Liver (tissue), 9 donors: ENCODE data around the gene IL1RAPL1. TPM values are rescaled to one million over a fixed set of nuclear protein-coding genes. Genes with fewer than 3 reads are reported as not detected.

ENCODE experiments used
- DNase-seq: peaks from one replicate; pipeline ENCODE4 v3.0.0-alpha.2; 2017; ENCODE audit warnings: low spot score
- H3K27ac ChIP-seq, 2 donors: one replicate each; pipeline ENCODE4 v1.7.0; 2013; ENCODE audit warnings: inconsistent platforms in 2 of 2, low read length in 2 of 2, control low read depth in 1 of 2, low read depth in 1 of 2, mild to moderate bottlenecking in 1 of 2
- H3K27me3 ChIP-seq, 4 donors: one replicate each; pipeline versions ENCODE4 v1.6.1 to v1.7.0; 2013; ENCODE audit warnings: low read length in 3 of 4, inconsistent platforms in 1 of 4, mild to moderate bottlenecking in 1 of 4, moderate library complexity in 1 of 4; ENCODE audit not compliant: control insufficient read depth in 4 of 4, insufficient read depth in 4 of 4
- H3K36me3 ChIP-seq, 4 donors: one replicate each; pipeline versions ENCODE4 v1.6.1 to v1.7.0; 2013; ENCODE audit warnings: low read length in 3 of 4, mild to moderate bottlenecking in 3 of 4, low read depth in 1 of 4, moderate library complexity in 1 of 4; ENCODE audit not compliant: control insufficient read depth in 4 of 4, insufficient read depth in 3 of 4
- H3K4me1 ChIP-seq, 4 donors: one replicate each; pipeline versions ENCODE4 v1.6.1 to v1.7.0; 2013; ENCODE audit warnings: low read length in 3 of 4, mild to moderate bottlenecking in 3 of 4, moderate library complexity in 1 of 4; ENCODE audit not compliant: control insufficient read depth in 4 of 4, insufficient read depth in 4 of 4
- H3K4me3 ChIP-seq, 3 donors: one replicate each; pipeline versions ENCODE4 v1.6.1 to v1.7.0; 2013; ENCODE audit warnings: low read length in 3 of 3, control low read depth in 1 of 3, low read depth in 1 of 3, mild to moderate bottlenecking in 1 of 3
- H3K9ac ChIP-seq, 2 donors: one replicate each; pipeline ENCODE4 v1.7.0; 2013; ENCODE audit warnings: low read length in 2 of 2, mild to moderate bottlenecking in 2 of 2, moderate library complexity in 2 of 2, control low read depth in 1 of 2, low read depth in 1 of 2
- H3K9me3 ChIP-seq, 4 donors: one replicate each; pipeline versions ENCODE4 v1.6.1 to v1.7.0; 2013; ENCODE audit warnings: low read length in 3 of 4; ENCODE audit not compliant: control insufficient read depth in 4 of 4
- ATF3 ChIP-seq: IDR thresholded peaks from 2 replicates; pipeline ENCODE4 v1.6.1; 2016; ENCODE audit warnings: antibody characterized with exemption
- CTCF ChIP-seq: fragments of 150-350 bp; IDR thresholded peaks from 2 replicates; pipeline ENCODE4 v1.5.1; 2017; ENCODE audit warnings: improper control_type of control experiment, low read depth, low read length; ENCODE audit not compliant: missing input control
- EGR1 ChIP-seq, 2 donors: IDR thresholded peaks; 2 replicates each; pipeline ENCODE4 v1.6.1; 2016 to 2018; ENCODE audit warnings: antibody characterized with exemption in 2 of 2, low read depth in 2 of 2
- FOXA1 ChIP-seq: IDR thresholded peaks from 2 replicates; pipeline ENCODE4 v1.6.1; 2016; ENCODE audit warnings: antibody characterized with exemption
- FOXA2 ChIP-seq: IDR thresholded peaks from 2 replicates; pipeline ENCODE4 v1.6.1; 2016; ENCODE audit warnings: antibody characterized with exemption
- GABPA ChIP-seq, 2 donors: IDR thresholded peaks in 1 of 2; conservative IDR thresholded peaks in 1 of 2; 2 replicates each; pipeline ENCODE4 v1.6.1; 2016; ENCODE audit warnings: antibody characterized with exemption in 2 of 2, mild to moderate bottlenecking in 1 of 2, moderate library complexity in 1 of 2
- HNF4A ChIP-seq, 2 donors: conservative IDR thresholded peaks; 2 replicates each; pipeline ENCODE4 v1.6.1; 2016; ENCODE audit warnings: antibody characterized with exemption in 2 of 2, mild to moderate bottlenecking in 2 of 2
- HNF4G ChIP-seq: IDR thresholded peaks from 2 replicates; pipeline ENCODE4 v1.6.1; 2016; ENCODE audit warnings: antibody characterized with exemption
- JUND ChIP-seq, 2 donors: IDR thresholded peaks; 2 replicates each; pipeline ENCODE4 v1.6.1; 2016; ENCODE audit warnings: antibody characterized with exemption in 2 of 2
- MAX ChIP-seq: IDR thresholded peaks from 2 replicates; pipeline ENCODE4 v1.6.1; 2016; ENCODE audit warnings: antibody characterized with exemption
- NR2F2 ChIP-seq: IDR thresholded peaks from 2 replicates; pipeline ENCODE4 v1.6.1; 2016; ENCODE audit warnings: antibody characterized with exemption
- RAD21 ChIP-seq, 2 donors: IDR thresholded peaks; 2 replicates each; pipeline ENCODE4 v1.6.1; 2016; ENCODE audit warnings: antibody characterized with exemption in 2 of 2, mild to moderate bottlenecking in 2 of 2
- REST ChIP-seq: IDR thresholded peaks from 2 replicates; pipeline ENCODE4 v1.6.1; 2016; ENCODE audit warnings: antibody characterized with exemption, mild to moderate bottlenecking
- RXRA ChIP-seq, 2 donors: IDR thresholded peaks; 2 replicates each; pipeline ENCODE4 v1.6.1; 2017 to 2018; ENCODE audit warnings: antibody characterized with exemption in 2 of 2, mild to moderate bottlenecking in 1 of 2
- SP1 ChIP-seq: IDR thresholded peaks from 2 replicates; pipeline ENCODE4 v1.6.1; 2018; ENCODE audit warnings: antibody characterized with exemption, mild to moderate bottlenecking
- TAF1 ChIP-seq: conservative IDR thresholded peaks from 2 replicates; pipeline ENCODE4 v1.6.1; 2016; ENCODE audit warnings: antibody characterized with exemption, mild to moderate bottlenecking
- YY1 ChIP-seq: IDR thresholded peaks from 2 replicates; pipeline ENCODE4 v1.6.1; 2016; ENCODE audit warnings: antibody characterized with exemption, mild to moderate bottlenecking
- ZBTB33 ChIP-seq: IDR thresholded peaks from 2 replicates; pipeline ENCODE4 v1.6.1; 2016; ENCODE audit warnings: antibody characterized with exemption
- WGBS: extraction: QIAGEN DNeasy Blood & Tissue Kit; methylation state at CpG from one replicate; pipeline ENCODE4 v1.1.7; 2013; 5-methylcytosine and 5-hydroxymethylcytosine counted together
- polyA plus RNA-seq, 2 donors: library from polyadenylated mRNA; stranded (reverse) in 1 of 2; unstranded in 1 of 2; fragments of 200-250 nt in 1 of 2; fragments of >200 nt in 1 of 2; fragmentation: Nextera tagmentation in 1 of 2; extraction: Ambion mirVana in 1 of 2; gene quantifications; one replicate each; pipeline versions ENCODE4 v1.2.1 to v1.2.3, GENCODE V29; 2013 to 2015
- total RNA-seq, 2 donors: library from RNA; depleted of rRNA; stranded (reverse); fragments of >200 nt; gene quantifications; one replicate each; pipeline ENCODE4 v1.2.3, GENCODE V29; 2014
- donor health status: healthy.
- donor health status: healthy.
- donor health status: healthy.
- donor health status: healthy.
- donor health status: healthy.

Gene IL1RAPL1
- total and polyA plus RNA-seq, 4 donors = 0.08 to 0.33 TPM; not detected in 2

GRCh38 chrX:29813174-29813573 is 1225.9 kb downstream of the IL1RAPL1 start:
- Histone ChIP-seq H3K9me3 (no peaks in the 10 kb centered on the region), H3K36me3 (no peaks in the 10 kb centered on the region), H3K9ac (no peak overlapping the region), H3K4me3 (no peak overlapping the region), H3K4me1 (no peaks in the 10 kb centered on the region), H3K27ac (no peak overlapping the region), H3K27me3 (no peaks in the 10 kb centered on the region)
- TF ChIP-seq YY1 (no peak), SP1 (no peak), RAD21 (IDR thresholded peaks at IDR 0.05) (no peak), EGR1 (IDR thresholded peaks at IDR 0.05; ENCODE audit: low read depth in 2 of 2) (no peak), FOXA2 (no peak)
- no peak for DNase-seq

GRCh38 chrX:29824176-29824906 is 1237.1 kb downstream of the IL1RAPL1 start:
- Histone ChIP-seq H3K4me3 (no peak overlapping the region), H3K36me3 (no peaks in the 10 kb centered on the region), H3K9ac (no peak overlapping the region), H3K9me3 (no peaks in the 10 kb centered on the region), H3K4me1 (no peaks in the 10 kb centered on the region), H3K27me3 (no peaks in the 10 kb centered on the region), H3K27ac (no peak overlapping the region)
- DNase-seq = no peak
- WGBS = 74% methylated on average over 6 of the region's 6 CpGs
- TF ChIP-seq ZBTB33 = no peak
- no peak for TF ChIP-seq HNF4G
- TF ChIP-seq ATF3 = no peak
- no peak for TF ChIP-seq HNF4A (conservative IDR thresholded peaks at IDR 0.05)
- TF ChIP-seq MAX = no peak
- TF ChIP-seq TAF1 = no peak
- no peak for TF ChIP-seq FOXA1

- Histone ChIP-seq H3K27ac (no peak overlapping the region), H3K27me3 (no peaks in the 10 kb centered on the region), H3K9ac (no peak overlapping the region), H3K4me3 (no peak overlapping the region), H3K9me3 (no peaks in the 10 kb centered on the region), H3K4me1 (no peaks in the 10 kb centered on the region), H3K36me3 (no peaks in the 10 kb centered on the region)
- DNase-seq = no peak
- WGBS = 97% methylated on average over 5 of the region's 5 CpGs
- TF ChIP-seq HNF4G (no peak), ATF3 (no peak), JUND (IDR thresholded peaks at IDR 0.05) (no peak), FOXA1 (no peak), GABPA (IDR thresholded peaks at IDR 0.05 in 1 of 2, conservative IDR thresholded peaks at IDR 0.05 in 1 of 2) (no peak), NR2F2 (no peak), RXRA (IDR thresholded peaks at IDR 0.05) (no peak), REST (no peak), TAF1 (no peak), ZBTB33 (no peak), CTCF (no peak), FOXA2 (no peak)
Observed at GRCh38 chrX:29826742-29827141, 1239.5 kb downstream of the IL1RAPL1 start.
